ENCODE data around the gene CPZ. TPM values are rescaled to one million over a fixed set of nuclear protein-coding genes. Genes with fewer than 3 reads are reported as not detected.

Gene CPZ
- total RNA-seq, 1 experiment from 2014 or later: 26.9 TPM

DNA sequence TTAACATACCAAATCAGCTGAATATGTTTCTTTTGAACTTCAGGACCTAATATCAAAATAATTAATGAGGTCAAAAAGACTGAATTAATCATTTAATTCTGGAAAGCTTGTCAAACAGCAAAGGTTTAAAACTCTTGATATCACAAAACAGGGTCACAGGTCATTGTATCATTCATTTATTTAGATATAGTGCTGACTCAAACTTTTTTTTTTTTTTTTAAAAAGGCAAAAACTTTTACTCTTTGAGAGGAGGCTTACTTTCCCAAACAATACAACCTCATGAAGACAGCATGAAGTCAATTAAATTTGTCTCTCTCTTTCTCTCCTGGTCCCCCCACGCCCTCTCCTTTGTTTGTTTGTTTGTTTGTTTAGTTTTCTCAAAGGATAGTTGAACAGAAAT, 28.0 kb upstream of the CPZ start:
- ATAC-seq (no peak), DNase-seq (ENCODE audit: low spot score) (no peak)
- H3K27ac Mint-ChIP-seq: no peak overlapping the region
- H3K4me1 Mint-ChIP-seq: peaks cover 37% of the 10 kb centered on the region
- H3K9me3 Mint-ChIP-seq: peaks cover 3% of the 10 kb centered on the region
- POLR2A ChIA-PET: no interaction called here
- CTCF ChIA-PET: no interaction called here
- peaks cover 3% of the 10 kb centered on the region; the same call in 1 of the 2 replicates for H3K36me3 Mint-ChIP-seq
- H3K27me3 Mint-ChIP-seq (ENCODE audit: low read depth): no peaks in the 10 kb centered on the region
- no peak overlapping the region for H3K4me3 Mint-ChIP-seq
- TF ChIP-seq GTF2I (CRISPR knock-in tag; conservative IDR thresholded peaks at IDR 0.05) (no peak), NFATC4 (CRISPR knock-in tag; IDR thresholded peaks at IDR 0.05) (no peak), KAT7 (CRISPR knock-in tag; IDR thresholded peaks at IDR 0.05; ENCODE audit: borderline replicate concordance) (no peak), TCF7 (CRISPR knock-in tag; IDR thresholded peaks at IDR 0.05; ENCODE audit: low read depth) (no peak), ZNF512 (CRISPR knock-in tag; IDR thresholded peaks at IDR 0.05; ENCODE audit: borderline replicate concordance) (no peak), SP1 (CRISPR knock-in tag; conservative IDR thresholded peaks at IDR 0.05) (no peak), ZBTB21 (CRISPR knock-in tag; IDR thresholded peaks at IDR 0.05; ENCODE audit: borderline replicate concordance) (no peak), ETV6 (CRISPR knock-in tag; IDR thresholded peaks at IDR 0.05) (no peak), RORB (CRISPR knock-in tag; IDR thresholded peaks at IDR 0.05) (no peak), ATF1 (CRISPR knock-in tag; IDR thresholded peaks at IDR 0.05) (no peak), JUN (CRISPR knock-in tag; IDR thresholded peaks at IDR 0.05) (no peak), MYBL2 (CRISPR knock-in tag; IDR thresholded peaks at IDR 0.05) (no peak), ZNF671 (CRISPR knock-in tag; IDR thresholded peaks at IDR 0.05) (no peak), ATF3 (CRISPR knock-in tag; conservative IDR thresholded peaks at IDR 0.05) (no peak), ZNF263 (CRISPR knock-in tag; IDR thresholded peaks at IDR 0.05; ENCODE audit: low read depth) (no peak), MLX (CRISPR knock-in tag; IDR thresholded peaks at IDR 0.05) (no peak)

GRCh38 chr4:8568068-8568668, 24.4 kb upstream of the CPZ start:
- POLR2A ChIA-PET: no interaction called here
- peak; percentile 96 for ATAC-seq
- Mint-ChIP-seq H3K27ac (peak overlapping the region; percentile 96), H3K4me3 (peak overlapping the region; percentile 3; the same call in 1 of the 2 replicates), H3K4me1 (peaks cover 36% of the 10 kb centered on the region), H3K36me3 (peaks cover 1% of the 10 kb centered on the region; the same call in 1 of the 2 replicates), H3K9me3 (peaks cover under 1% of the 10 kb centered on the region), H3K27me3 (ENCODE audit: low read depth) (no peaks in the 10 kb centered on the region)
- no peak for DNase-seq (ENCODE audit: low spot score)
- TF ChIP-seq, protein P1, sequence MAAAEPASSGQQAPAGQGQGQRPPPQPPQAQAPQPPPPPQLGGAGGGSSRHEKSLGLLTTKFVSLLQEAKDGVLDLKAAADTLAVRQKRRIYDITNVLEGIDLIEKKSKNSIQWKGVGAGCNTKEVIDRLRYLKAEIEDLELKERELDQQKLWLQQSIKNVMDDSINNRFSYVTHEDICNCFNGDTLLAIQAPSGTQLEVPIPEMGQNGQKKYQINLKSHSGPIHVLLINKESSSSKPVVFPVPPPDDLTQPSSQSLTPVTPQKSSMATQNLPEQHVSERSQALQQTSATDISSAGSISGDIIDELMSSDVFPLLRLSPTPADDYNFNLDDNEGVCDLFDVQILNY (CRISPR knock-in tag; IDR thresholded peaks at IDR 0.05): no peak
- no peak for TF ChIP-seq FOXP4 (CRISPR knock-in tag; IDR thresholded peaks at IDR 0.05)
- no peak for TF ChIP-seq ATF3 (CRISPR knock-in tag; conservative IDR thresholded peaks at IDR 0.05)
- 0 out of 2 replicates have a peak, but pooled peaks have one; percentile 63 for TF ChIP-seq TEAD1 (CRISPR knock-in tag; IDR thresholded peaks at IDR 0.05)
- peak; percentile 49; the same call in 1 of the 2 replicates for TF ChIP-seq TEAD4 (CRISPR knock-in tag; IDR thresholded peaks at IDR 0.05)
- no peak for TF ChIP-seq CREM (CRISPR knock-in tag; IDR thresholded peaks at IDR 0.05)
- TF ChIP-seq FOXJ3 (CRISPR knock-in tag; IDR thresholded peaks at IDR 0.05; ENCODE audit: borderline replicate concordance): no peak
- CTCF ChIA-PET: interaction anchor here (1.1 to 2.4 kb wide), 4 partner anchors 12 to 39 kb away, joined by 3 to 10 read pairs (median 4); partner anchors contain the start of gene GPR78
